Liver (tissue), 3 donors: Measurements from ENCODE around the gene ARHGEF12.

ENCODE experiments used
- NR2F2 ChIP-seq: IDR thresholded peaks from 2 replicates; pipeline ENCODE4 v1.6.1; 2016; ENCODE audit warnings: antibody characterized with exemption
- RAD21 ChIP-seq, 2 donors: IDR thresholded peaks; 2 replicates each; pipeline ENCODE4 v1.6.1; 2016; ENCODE audit warnings: antibody characterized with exemption in 2 of 2, mild to moderate bottlenecking in 2 of 2
- TAF1 ChIP-seq: conservative IDR thresholded peaks from 2 replicates; pipeline ENCODE4 v1.6.1; 2016; ENCODE audit warnings: antibody characterized with exemption, mild to moderate bottlenecking
- TF ChIP-seq, protein P1 (sequence below): fragments of 150-350 bp; IDR thresholded peaks from 2 replicates; pipeline ENCODE4 v1.5.1; 2017; ENCODE audit warnings: improper control_type of control experiment, low read depth, low read length; ENCODE audit not compliant: missing input control
- TF ChIP-seq, protein P2 (sequence below): IDR thresholded peaks from 2 replicates; pipeline ENCODE4 v1.6.1; 2016; ENCODE audit warnings: antibody characterized with exemption, mild to moderate bottlenecking
- TF ChIP-seq, protein P3 (sequence below): IDR thresholded peaks from 2 replicates; pipeline ENCODE4 v1.6.1; 2016; ENCODE audit warnings: antibody characterized with exemption
- donor health status: healthy.
- donor health status: healthy.

DNA sequence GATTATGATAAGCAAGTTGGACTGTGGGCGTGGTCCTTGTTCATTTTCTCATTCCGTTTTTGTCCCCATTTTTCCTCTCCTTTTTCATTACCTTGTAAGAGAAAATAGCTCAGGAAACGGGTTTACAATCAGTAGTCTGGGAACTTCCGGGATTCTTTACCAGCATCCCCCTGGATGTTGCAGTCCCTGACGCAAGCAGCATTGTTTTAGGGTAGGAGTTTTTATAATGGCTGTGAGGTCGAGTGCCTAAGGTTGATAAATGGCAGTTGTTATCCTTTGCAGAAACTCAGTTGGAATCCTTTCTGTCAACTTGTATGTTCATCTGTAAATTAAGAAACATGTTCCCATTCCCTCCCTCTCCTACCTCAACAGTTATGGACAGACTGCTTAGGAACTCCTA, 68.3 kb downstream of the ARHGEF12 start:
- TF ChIP-seq, protein P1, sequence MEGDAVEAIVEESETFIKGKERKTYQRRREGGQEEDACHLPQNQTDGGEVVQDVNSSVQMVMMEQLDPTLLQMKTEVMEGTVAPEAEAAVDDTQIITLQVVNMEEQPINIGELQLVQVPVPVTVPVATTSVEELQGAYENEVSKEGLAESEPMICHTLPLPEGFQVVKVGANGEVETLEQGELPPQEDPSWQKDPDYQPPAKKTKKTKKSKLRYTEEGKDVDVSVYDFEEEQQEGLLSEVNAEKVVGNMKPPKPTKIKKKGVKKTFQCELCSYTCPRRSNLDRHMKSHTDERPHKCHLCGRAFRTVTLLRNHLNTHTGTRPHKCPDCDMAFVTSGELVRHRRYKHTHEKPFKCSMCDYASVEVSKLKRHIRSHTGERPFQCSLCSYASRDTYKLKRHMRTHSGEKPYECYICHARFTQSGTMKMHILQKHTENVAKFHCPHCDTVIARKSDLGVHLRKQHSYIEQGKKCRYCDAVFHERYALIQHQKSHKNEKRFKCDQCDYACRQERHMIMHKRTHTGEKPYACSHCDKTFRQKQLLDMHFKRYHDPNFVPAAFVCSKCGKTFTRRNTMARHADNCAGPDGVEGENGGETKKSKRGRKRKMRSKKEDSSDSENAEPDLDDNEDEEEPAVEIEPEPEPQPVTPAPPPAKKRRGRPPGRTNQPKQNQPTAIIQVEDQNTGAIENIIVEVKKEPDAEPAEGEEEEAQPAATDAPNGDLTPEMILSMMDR: no peak
- no peak for TF ChIP-seq TAF1
- TF ChIP-seq, protein P2, sequence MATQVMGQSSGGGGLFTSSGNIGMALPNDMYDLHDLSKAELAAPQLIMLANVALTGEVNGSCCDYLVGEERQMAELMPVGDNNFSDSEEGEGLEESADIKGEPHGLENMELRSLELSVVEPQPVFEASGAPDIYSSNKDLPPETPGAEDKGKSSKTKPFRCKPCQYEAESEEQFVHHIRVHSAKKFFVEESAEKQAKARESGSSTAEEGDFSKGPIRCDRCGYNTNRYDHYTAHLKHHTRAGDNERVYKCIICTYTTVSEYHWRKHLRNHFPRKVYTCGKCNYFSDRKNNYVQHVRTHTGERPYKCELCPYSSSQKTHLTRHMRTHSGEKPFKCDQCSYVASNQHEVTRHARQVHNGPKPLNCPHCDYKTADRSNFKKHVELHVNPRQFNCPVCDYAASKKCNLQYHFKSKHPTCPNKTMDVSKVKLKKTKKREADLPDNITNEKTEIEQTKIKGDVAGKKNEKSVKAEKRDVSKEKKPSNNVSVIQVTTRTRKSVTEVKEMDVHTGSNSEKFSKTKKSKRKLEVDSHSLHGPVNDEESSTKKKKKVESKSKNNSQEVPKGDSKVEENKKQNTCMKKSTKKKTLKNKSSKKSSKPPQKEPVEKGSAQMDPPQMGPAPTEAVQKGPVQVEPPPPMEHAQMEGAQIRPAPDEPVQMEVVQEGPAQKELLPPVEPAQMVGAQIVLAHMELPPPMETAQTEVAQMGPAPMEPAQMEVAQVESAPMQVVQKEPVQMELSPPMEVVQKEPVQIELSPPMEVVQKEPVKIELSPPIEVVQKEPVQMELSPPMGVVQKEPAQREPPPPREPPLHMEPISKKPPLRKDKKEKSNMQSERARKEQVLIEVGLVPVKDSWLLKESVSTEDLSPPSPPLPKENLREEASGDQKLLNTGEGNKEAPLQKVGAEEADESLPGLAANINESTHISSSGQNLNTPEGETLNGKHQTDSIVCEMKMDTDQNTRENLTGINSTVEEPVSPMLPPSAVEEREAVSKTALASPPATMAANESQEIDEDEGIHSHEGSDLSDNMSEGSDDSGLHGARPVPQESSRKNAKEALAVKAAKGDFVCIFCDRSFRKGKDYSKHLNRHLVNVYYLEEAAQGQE: no peak
- TF ChIP-seq NR2F2: no peak
- TF ChIP-seq, protein P3, sequence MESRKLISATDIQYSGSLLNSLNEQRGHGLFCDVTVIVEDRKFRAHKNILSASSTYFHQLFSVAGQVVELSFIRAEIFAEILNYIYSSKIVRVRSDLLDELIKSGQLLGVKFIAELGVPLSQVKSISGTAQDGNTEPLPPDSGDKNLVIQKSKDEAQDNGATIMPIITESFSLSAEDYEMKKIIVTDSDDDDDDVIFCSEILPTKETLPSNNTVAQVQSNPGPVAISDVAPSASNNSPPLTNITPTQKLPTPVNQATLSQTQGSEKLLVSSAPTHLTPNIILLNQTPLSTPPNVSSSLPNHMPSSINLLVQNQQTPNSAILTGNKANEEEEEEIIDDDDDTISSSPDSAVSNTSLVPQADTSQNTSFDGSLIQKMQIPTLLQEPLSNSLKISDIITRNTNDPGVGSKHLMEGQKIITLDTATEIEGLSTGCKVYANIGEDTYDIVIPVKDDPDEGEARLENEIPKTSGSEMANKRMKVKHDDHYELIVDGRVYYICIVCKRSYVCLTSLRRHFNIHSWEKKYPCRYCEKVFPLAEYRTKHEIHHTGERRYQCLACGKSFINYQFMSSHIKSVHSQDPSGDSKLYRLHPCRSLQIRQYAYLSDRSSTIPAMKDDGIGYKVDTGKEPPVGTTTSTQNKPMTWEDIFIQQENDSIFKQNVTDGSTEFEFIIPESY: no peak
- no peak for TF ChIP-seq RAD21 (IDR thresholded peaks at IDR 0.05)
